ENCODE results near the gene ICAM2. TPM values are rescaled to one million over a fixed set of nuclear protein-coding genes. Genes with fewer than 3 reads are reported as not detected.

The ICAM2 gene
- total RNA-seq, 2 donors from 2014 or later: 14.1 to 20.7 TPM

DNA sequence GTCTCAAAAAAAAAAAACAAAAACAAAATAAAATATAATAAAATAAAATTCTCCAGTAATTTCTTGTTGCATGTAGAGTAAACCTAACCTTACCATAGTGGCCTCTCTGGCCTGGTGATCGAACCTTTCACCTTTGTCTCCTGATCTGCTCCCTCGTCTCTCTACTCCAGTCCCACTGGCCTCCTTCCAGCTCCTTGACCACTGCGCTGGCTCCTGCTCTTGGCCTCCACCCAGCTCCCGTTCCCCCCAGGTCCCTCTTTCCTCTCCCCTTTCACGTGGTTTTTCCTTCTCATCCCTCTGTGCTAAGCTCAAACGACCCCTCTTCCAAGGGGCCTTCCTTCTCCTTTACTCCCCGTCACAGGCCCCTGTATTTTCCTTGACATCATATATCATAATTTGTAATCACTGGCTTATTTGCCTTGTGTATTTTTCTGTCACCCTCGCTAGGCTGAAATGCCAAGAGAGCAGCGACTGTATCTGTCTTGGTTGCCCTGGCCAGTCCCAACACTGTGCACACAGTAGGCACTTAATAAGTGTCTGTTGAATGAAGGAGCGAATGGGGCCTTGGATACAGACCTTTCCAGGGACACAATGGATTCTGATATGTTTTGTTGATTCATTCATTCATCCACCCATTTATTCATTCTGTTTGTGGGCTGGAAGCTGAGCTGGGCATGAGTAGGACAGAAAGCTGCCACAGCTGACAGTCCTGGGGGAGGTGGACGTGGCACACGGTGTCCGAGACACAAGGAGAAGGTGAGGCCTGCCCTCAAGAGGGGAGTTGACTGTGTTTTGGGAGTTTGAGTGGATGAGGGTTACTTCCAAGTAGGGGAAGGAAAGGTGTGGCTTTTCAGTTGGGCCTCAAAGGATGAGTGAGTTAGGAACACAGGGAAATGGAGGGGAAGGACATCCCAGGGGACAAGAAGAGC is 41.9 kb downstream of the ICAM2 start:
- Mint-ChIP-seq H3K36me3 (no peaks in the 10 kb centered on the region), H3K9me3 (no peaks in the 10 kb centered on the region), H3K27me3 (peaks cover 0 to 7% of the 10 kb centered on the region in 2 donors), H3K27ac (no peak overlapping the region), H3K4me1 (ENCODE audit: low read depth in 2 of 2) (peaks cover 2 to 15% of the 10 kb centered on the region in 2 donors), H3K4me3 (no peak overlapping the region)
- no peak for DNase-seq (ENCODE audit: low spot score)
- no peak for ATAC-seq

DNA sequence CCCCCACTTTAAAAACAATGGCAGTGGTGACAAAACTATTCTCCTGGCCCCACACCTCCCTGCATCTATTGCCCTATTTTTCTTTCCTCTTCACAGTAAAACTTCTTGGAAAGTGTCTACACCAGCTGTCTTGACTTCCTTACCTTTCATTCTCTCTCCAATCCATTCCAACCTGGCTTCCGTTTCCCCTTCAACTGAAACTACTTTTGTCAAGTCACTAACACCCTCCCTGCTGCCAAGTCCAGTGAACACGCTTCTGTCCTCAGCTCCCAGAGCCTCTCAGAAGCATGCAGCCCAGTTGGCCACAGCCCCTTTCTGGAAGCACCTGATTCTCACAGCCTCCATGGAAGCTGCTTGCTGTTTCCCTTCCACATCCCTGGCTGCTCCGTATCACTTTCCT is 43.7 kb downstream of the ICAM2 start:
- Mint-ChIP-seq H3K4me3 (no peak overlapping the region), H3K27ac (no peak overlapping the region), H3K9me3 (no peaks in the 10 kb centered on the region), H3K4me1 (ENCODE audit: low read depth in 2 of 2) (peaks cover 0 to 15% of the 10 kb centered on the region in 2 donors), H3K36me3 (no peaks in the 10 kb centered on the region), H3K27me3 (peaks cover 0 to 7% of the 10 kb centered on the region in 2 donors)
- no peak for ATAC-seq
- no peak for DNase-seq (ENCODE audit: low spot score)

DNA sequence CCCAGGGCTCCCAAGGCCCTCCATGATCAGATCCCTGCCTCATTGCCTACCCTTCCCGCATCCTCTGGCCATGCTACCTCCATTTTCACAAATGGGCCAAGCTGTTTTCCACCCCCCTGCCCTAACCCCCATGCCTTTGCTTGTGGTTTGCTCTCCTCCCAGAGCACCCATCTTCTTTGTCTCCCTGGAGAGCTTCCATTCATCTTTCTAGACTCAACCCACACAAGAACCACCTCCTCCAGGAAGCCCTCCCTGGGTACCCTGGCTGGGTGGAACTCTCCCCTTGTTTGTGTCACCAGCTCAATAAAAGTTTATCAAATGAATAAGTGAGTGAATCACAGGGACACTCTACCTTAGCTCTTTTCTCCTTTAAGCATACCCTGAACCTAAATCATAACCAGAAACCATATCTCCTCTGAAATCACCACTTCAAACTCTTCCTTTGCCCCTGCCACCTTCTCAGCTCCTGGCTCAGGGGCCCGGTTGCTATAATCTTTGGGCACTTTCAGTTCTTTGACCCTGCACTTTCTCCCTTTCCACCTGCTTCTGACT is 44.8 kb downstream of the ICAM2 start:
- Mint-ChIP-seq H3K27ac (peak overlapping the region in 1 of 2 donors; percentile 49), H3K4me3 (no peak overlapping the region), H3K4me1 (ENCODE audit: low read depth in 2 of 2) (peaks cover 0 to 15% of the 10 kb centered on the region in 2 donors), H3K9me3 (no peaks in the 10 kb centered on the region), H3K27me3 (peaks cover 0 to 7% of the 10 kb centered on the region in 2 donors), H3K36me3 (no peaks in the 10 kb centered on the region)
- DNase-seq (ENCODE audit: low spot score): no peak
- ATAC-seq: no peak

DNA sequence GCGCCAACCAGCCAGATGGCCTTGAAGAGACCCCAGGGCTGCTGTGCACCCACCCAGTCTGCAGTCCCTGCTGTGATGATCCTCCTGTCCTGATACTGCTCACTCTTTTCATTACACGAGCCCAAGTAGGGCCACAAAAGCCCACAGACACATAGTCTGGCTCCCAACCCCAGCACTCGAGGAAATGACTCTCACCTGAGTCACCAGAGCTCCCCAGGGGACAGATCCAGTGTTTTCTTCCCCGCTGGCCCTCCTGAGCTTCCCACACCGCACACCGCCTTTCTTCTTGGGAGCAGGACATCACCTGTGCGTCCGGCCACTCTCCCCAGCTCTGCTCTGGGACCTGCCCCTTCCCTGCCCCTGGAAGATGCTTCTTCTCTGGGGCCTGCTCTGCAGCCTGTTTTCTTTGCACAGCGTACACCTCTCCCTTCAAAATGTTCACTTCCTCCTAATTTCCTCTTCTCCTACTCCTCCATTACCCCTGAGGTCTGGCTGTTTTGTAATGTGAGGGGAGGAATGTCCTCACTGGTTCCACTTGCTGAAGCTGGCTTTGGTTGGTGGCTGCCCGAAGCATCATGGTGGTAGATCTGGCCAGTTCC is 45.7 kb downstream of the ICAM2 start:
- Mint-ChIP-seq H3K4me3 (no peak overlapping the region), H3K9me3 (no peaks in the 10 kb centered on the region), H3K27ac (no peak overlapping the region), H3K36me3 (no peaks in the 10 kb centered on the region), H3K4me1 (ENCODE audit: low read depth in 2 of 2) (peaks cover 4 to 15% of the 10 kb centered on the region in 2 donors), H3K27me3 (peaks cover 0 to 7% of the 10 kb centered on the region in 2 donors)
- no peak for DNase-seq (ENCODE audit: low spot score)
- peak in 1 of 2 donors; percentile 18 for ATAC-seq

DNA sequence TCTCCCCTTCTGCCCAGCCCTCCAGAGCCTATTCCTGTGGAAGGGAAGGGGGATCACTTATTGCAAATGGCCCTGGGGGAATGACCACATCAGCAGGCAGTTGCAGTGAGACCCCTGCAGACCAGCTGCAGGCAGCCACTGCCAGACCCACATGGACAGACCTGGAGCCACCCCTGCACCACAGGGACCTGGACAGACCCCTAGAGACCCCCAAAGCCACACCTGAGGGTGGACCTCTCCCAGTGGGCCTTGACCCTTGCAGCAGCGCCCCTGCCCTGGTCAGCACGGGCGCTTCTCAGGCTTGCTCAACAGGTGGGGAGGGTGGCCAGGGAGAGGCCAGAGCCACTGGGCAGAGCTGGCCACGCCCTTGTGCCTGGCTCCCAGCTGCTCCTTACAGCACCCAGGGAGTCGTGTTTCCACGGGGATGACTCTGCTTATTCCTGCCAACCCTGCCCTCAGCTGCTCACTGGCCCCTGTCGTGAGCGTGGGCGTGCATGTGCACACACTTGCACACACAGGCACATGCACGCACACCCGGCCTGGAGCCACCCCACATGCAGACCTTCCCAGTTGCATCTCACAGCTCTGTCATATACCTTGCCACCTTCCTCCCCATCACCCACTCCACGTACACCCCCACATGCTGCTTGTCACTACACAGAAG is 46.4 kb downstream of the ICAM2 start:
- no peak overlapping the region for H3K4me3 Mint-ChIP-seq
- DNase-seq (ENCODE audit: low spot score) (no peak), ATAC-seq (peak in 1 of 2 donors; percentile 48)
- peaks cover 4 to 15% of the 10 kb centered on the region in 2 donors for H3K4me1 Mint-ChIP-seq (ENCODE audit: low read depth in 2 of 2)
- H3K27ac Mint-ChIP-seq: no peak overlapping the region
- H3K27me3 Mint-ChIP-seq: peaks cover 0 to 7% of the 10 kb centered on the region in 2 donors
- H3K9me3 Mint-ChIP-seq: no peaks in the 10 kb centered on the region
- no peaks in the 10 kb centered on the region for H3K36me3 Mint-ChIP-seq

DNA sequence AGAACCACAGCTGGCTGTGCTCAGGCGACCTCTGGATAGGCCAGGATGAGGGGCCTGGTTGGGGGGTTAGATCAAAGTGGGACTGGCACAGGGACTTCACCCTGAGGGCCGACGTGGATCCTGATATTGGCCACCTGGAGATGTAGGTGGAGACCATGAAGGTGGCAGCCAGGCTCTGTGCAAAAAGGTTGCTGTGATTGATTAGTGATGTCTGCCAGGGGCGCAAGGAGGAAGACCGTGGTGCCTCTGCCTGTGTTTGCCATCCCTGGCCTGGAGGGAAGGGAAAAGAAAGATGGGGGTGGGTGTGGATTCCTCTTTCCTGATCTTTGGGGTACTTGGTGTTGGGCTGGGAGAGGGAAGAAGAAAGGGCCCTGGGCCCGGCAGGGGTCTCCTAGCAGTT is 47.2 kb downstream of the ICAM2 start:
- no peak for ATAC-seq
- H3K4me3 Mint-ChIP-seq: no peak overlapping the region
- no peak overlapping the region for H3K27ac Mint-ChIP-seq
- peaks cover 7 to 15% of the 10 kb centered on the region in 2 donors for H3K4me1 Mint-ChIP-seq (ENCODE audit: low read depth in 2 of 2)
- no peak for DNase-seq (ENCODE audit: low spot score)
- H3K27me3 Mint-ChIP-seq: peaks cover 0 to 7% of the 10 kb centered on the region in 2 donors
- no peaks in the 10 kb centered on the region for H3K9me3 Mint-ChIP-seq
- no peaks in the 10 kb centered on the region for H3K36me3 Mint-ChIP-seq

DNA sequence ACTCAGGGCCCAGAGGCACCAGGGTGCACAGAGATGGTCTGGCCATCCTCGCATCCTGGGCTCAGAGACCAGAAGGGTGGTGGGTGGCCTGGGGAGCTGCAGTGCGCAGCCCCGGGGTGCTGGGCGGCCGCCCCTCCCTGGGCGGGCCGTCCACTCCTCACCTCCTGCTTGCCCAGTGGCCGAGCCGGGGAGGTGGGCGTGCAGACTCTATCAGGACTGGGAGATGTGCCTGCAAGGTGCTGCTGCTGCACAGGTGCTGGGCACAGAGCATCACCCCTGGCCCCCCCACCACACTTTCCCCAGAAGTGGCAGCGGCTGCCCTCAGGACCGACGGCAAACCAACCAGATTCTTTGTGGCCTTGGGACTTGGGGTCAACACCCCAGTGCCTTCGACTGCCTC is 47.6 kb downstream of the ICAM2 start, which contains the start of gene SCN4A:
SCN4A (minus strand) TSS at position 123 of the 400 bp plus-strand sequence; CDS start at position 46, 77 bp downstream.
- DNase-seq (ENCODE audit: low spot score) (no peak), ATAC-seq (no peak)
- Mint-ChIP-seq H3K27me3 (peaks cover 0 to 7% of the 10 kb centered on the region in 2 donors), H3K27ac (no peak within 1 kb of the TSS), H3K4me3 (no peak within 1 kb of the TSS), H3K9me3 (no peaks in the 10 kb centered on the region), H3K4me1 (ENCODE audit: low read depth in 2 of 2) (peaks cover 8 to 15% of the 10 kb centered on the region in 2 donors), H3K36me3 (no peaks in the 10 kb centered on the region)

DNA sequence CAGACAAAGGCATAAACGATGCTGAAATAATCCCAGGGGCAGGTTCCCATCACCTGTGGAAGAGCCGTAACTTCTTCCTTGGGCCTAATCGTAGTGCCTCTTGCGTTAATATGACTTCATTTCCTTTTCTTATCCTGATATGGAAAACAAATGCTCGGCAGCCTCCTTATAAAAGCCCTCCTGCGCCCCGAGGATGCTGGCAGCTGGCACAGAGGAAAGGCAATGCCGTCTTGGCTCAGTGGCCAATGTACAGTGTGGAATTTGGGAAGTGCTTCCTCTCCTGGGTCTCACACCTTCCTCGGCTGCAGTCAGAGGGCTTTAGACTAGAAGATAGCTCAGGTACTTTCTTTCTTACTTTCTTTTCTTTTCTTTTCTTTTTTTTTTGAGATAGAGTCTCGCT is 51.2 kb downstream of the ICAM2 start:
- Mint-ChIP-seq H3K4me1 (ENCODE audit: low read depth in 2 of 2) (peaks cover 13 to 20% of the 10 kb centered on the region in 2 donors), H3K27ac (no peak overlapping the region), H3K36me3 (no peaks in the 10 kb centered on the region), H3K9me3 (no peaks in the 10 kb centered on the region), H3K4me3 (no peak overlapping the region), H3K27me3 (no peaks in the 10 kb centered on the region)
- DNase-seq (ENCODE audit: low spot score) (no peak), ATAC-seq (no peak)

DNA sequence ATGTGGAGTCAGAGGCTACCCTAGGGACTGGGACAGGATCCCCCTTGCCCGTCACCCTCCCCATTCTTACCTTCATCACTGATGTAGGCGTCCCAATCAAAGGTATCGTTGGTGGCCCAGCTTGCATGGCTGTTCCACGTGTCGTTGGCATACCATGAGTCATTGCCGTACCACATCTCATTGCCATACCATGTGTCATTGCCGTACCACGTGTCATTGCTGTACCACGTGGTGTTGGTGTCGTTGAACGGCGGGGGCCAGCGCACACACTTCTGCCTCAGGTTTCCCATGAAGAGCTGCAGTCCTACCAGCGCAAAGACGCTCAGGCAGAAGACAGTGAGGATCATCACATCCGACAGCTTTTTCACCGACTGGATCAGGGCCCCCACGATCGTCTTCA is 52.5 kb downstream of the ICAM2 start:
- ATAC-seq (peak in 1 of 2 donors; percentile 61), DNase-seq (ENCODE audit: low spot score) (no peak)
- no peaks in the 10 kb centered on the region for H3K9me3 Mint-ChIP-seq
- no peak overlapping the region for H3K27ac Mint-ChIP-seq
- H3K4me1 Mint-ChIP-seq (ENCODE audit: low read depth in 2 of 2): peaks cover 13 to 20% of the 10 kb centered on the region in 2 donors
- H3K36me3 Mint-ChIP-seq: no peaks in the 10 kb centered on the region
- no peaks in the 10 kb centered on the region for H3K27me3 Mint-ChIP-seq
- H3K4me3 Mint-ChIP-seq: no peak overlapping the region

DNA sequence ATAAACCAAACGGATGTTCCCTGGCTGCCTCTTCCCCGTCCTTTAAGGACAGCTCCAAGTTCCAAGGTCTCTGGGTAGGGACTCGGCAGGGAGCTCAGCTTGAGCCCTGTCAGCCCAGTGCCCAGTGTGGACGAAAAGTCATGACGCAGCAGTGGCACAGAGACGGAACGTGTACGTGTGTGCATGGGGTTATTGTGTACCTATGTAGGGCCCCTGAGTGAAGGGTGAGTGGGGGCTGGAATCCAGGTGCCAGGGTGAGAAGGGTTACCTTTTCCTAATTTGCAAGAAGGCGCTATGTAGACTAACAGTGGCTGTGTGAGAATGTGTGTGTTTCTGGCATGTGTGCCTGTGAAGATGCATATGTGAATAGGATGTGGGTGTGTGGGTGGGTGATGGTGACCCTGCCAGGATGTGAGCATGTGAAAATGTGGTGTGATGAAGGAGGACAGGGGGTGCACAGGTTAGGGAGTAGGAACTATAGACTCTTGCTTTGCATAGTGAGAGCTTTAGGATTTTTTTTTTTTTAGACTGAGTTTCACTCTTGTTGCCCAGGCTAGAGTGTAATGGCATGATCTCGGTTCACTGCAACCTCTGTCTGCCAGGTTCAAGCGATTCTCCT is 53.7 kb downstream of the ICAM2 start:
- no peaks in the 10 kb centered on the region for H3K36me3 Mint-ChIP-seq
- no peak for DNase-seq (ENCODE audit: low spot score)
- ATAC-seq: peak; percentile 78 to 81
- peak overlapping the region; percentile 30 for H3K4me3 Mint-ChIP-seq
- H3K4me1 Mint-ChIP-seq (ENCODE audit: low read depth in 2 of 2): peaks cover 13 to 22% of the 10 kb centered on the region in 2 donors
- no peaks in the 10 kb centered on the region for H3K27me3 Mint-ChIP-seq
- no peaks in the 10 kb centered on the region for H3K9me3 Mint-ChIP-seq
- no peak overlapping the region for H3K27ac Mint-ChIP-seq

DNA sequence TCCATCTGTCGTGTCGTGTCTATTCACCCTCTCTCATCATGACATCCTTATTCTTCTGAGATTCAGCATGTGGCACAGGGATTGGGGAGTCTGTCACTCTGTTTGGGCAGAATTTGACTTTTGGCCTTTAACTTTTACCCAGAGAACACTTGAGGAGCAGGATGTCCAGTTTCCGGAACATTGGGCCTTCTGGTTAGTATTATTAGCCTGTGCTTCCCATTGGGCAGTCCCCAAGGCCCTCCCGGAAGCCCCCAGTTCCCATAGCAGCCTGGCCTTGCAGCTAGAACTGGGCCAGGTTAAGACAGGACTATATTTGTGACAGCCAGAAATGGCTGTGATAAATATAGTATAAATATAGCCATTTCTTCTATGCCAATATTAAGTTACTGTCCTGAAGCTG is 57.3 kb downstream of the ICAM2 start:
- Mint-ChIP-seq H3K27me3 (no peaks in the 10 kb centered on the region), H3K36me3 (no peaks in the 10 kb centered on the region), H3K27ac (no peak overlapping the region), H3K4me1 (ENCODE audit: low read depth in 2 of 2) (peaks cover 18 to 23% of the 10 kb centered on the region in 2 donors), H3K4me3 (no peak overlapping the region), H3K9me3 (no peaks in the 10 kb centered on the region)
- ATAC-seq (no peak), DNase-seq (ENCODE audit: low spot score) (no peak)

DNA sequence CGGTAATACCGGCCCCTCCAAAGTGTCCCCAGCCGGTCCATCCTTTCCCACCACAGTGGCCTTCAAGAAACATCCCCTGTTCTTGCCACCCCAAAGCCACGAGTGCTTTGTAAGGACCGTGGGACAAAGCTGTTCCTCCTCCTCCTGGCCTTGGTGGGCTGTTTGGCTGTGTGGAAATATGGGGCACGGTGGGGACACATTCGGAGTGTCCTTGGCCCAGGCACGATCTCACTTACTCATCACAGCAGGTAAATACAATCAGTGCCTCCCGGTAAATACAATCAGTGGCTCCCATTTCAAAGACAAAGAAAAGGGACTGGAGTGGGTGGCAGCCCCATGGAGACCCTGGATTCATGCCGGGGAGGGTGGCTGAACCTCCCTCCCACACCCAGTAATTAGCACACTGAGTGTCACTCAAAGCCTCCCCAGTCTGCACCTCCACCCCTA is 58.1 kb downstream of the ICAM2 start:
- H3K4me1 Mint-ChIP-seq (ENCODE audit: low read depth in 2 of 2): peaks cover 17 to 21% of the 10 kb centered on the region in 2 donors
- no peak for DNase-seq (ENCODE audit: low spot score)
- H3K27ac Mint-ChIP-seq: no peak overlapping the region
- H3K4me3 Mint-ChIP-seq: no peak overlapping the region
- no peak for ATAC-seq
- H3K9me3 Mint-ChIP-seq: no peaks in the 10 kb centered on the region
- H3K27me3 Mint-ChIP-seq: no peaks in the 10 kb centered on the region
- H3K36me3 Mint-ChIP-seq: no peaks in the 10 kb centered on the region

Data from natural killer cell treated with Interleukin-12 subunit alpha and Interleukin-12 subunit beta and Interleukin-15 and Interleukin-18, amount 100 ng/mL, for 72 hours (primary cell).